Measurements from ENCODE around the gene CDHR2. TPM values are rescaled to one million over a fixed set of nuclear protein-coding genes. Genes with fewer than 3 reads are reported as not detected.

CDHR2 gene
- total and polyA plus RNA-seq, 2 of the 13 experiments (the other 11 are each of a cell fraction or from before 2014, with no cell fraction given): 17.9 to 20.9 TPM

DNA sequence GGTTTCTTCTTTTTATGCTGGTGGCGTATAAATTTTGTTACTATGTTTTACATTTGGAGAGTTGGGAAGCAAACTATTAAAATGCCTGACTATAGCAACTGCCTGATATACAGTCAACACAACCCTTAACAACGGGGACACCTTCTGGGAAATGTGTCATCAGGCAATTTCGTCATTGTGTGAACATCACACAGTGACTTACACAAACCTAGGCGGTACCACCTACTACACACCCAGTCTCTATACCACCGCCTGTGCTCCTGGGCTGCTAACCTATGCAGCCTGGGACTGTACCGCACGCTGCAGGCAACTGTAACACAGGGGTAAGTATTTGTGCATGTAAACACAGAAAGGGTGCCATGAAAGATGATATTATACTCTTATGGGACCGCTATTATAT lies 1.3 kb upstream of the CDHR2 start:
- no peak overlapping the region; a peak in 1 of 6 replicates for H3K4me3 ChIP-seq (replicated peaks in 1 of 3; ENCODE audit: insufficient read depth in 1 of 3, low read depth in 2 of 3, low read length in 3 of 3)
- H2AFZ ChIP-seq (ENCODE audit: low read length): no peak overlapping the region
- FAIRE-seq: no peak
- no TSS peak for BruUV-seq (replicated peaks)
- peak overlapping the region; percentile 98 for H3K4me2 ChIP-seq (ENCODE audit: low read depth, low read length)
- peak; percentile 78 for DNase-seq (ENCODE audit: low spot score)
- WGBS (ENCODE audit: low lambda C conversion rate): 4% methylated on average over 7 of the region's 8 CpGs
- H3K36me3 ChIP-seq (replicated peaks in 1 of 2; ENCODE audit: control insufficient read depth in 1 of 2, insufficient read depth in 2 of 2, low read length in 2 of 2): no peaks in the 10 kb centered on the region
- intact Hi-C loops (cut with micrococcal nuclease; ENCODE audit: unreplicated experiment) (loop anchor here (2.0 kb wide), 1 partner anchor 131 kb away; the partner anchor contains the start of gene CLTB), in situ Hi-C loops (cut with HindIII; ENCODE audit: extremely low pct_ligation_motif_present, low pct_unique_long_range_greater_than_20kb) (loop anchor here (25.0 kb wide), 1 partner anchor 814 kb away; the partner anchor contains the start of genes LMAN2 and RGS14)
- peaks cover 14% of the 10 kb centered on the region for H3K79me2 ChIP-seq (ENCODE audit: insufficient read depth, low read length)
- no peaks in the 10 kb centered on the region for H3K9me3 ChIP-seq (ENCODE audit: low read length)
- H3K9ac ChIP-seq (ENCODE audit: insufficient read depth, low read depth, low read length): peak overlapping the region; percentile 75
- no peaks in the 10 kb centered on the region for H3K27me3 ChIP-seq (ENCODE audit: control insufficient read depth in 1 of 2, insufficient read depth in 2 of 2, low read length in 2 of 2)
- peak overlapping the region; percentile 58 for H3K27ac ChIP-seq (ENCODE audit: extremely low read length, insufficient read depth, low read length)
- ChIA-PET CTCF (ENCODE audit: low intra/inter-chr PET ratio, low total read pairs) (no interaction called here), POLR2A (interaction anchor here (9.7 kb wide), 1 partner anchor 11 kb away, joined by 212 read pairs; the partner anchor contains the start of gene RNF44)
- ATAC-seq: peak; percentile 12
- no peaks in the 10 kb centered on the region for H4K20me1 ChIP-seq (ENCODE audit: insufficient read depth, low read length)
- peaks cover 66% of the 10 kb centered on the region for H3K4me1 ChIP-seq (ENCODE audit: insufficient read depth, low read length)
- no peak for TF ChIP-seq ZNF264 (CRISPR knock-in tag; IDR thresholded peaks at IDR 0.05)
- no peak for TF ChIP-seq RAD51 (IDR thresholded peaks at IDR 0.05; ENCODE audit: borderline replicate concordance)
- no peak for TF ChIP-seq AGO1 (IDR thresholded peaks at IDR 0.05; ENCODE audit: low read depth, low read length, poor library complexity, severe bottlenecking)
- TF ChIP-seq JUNB (CRISPR knock-in tag; IDR thresholded peaks at IDR 0.05; ENCODE audit: borderline replicate concordance): no peak
- TF ChIP-seq, protein P1, sequence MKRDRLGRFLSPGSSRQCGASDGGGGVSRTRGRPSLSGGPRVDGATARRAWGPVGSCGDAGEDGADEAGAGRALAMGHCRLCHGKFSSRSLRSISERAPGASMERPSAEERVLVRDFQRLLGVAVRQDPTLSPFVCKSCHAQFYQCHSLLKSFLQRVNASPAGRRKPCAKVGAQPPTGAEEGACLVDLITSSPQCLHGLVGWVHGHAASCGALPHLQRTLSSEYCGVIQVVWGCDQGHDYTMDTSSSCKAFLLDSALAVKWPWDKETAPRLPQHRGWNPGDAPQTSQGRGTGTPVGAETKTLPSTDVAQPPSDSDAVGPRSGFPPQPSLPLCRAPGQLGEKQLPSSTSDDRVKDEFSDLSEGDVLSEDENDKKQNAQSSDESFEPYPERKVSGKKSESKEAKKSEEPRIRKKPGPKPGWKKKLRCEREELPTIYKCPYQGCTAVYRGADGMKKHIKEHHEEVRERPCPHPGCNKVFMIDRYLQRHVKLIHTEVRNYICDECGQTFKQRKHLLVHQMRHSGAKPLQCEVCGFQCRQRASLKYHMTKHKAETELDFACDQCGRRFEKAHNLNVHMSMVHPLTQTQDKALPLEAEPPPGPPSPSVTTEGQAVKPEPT (CRISPR knock-in tag; IDR thresholded peaks at IDR 0.05; ENCODE audit: low read depth): no peak
- TF ChIP-seq ZNF589 (CRISPR knock-in tag; conservative IDR thresholded peaks at IDR 0.05): no peak
- TF ChIP-seq PCBP1 (IDR thresholded peaks at IDR 0.05; ENCODE audit: borderline replicate concordance, low read depth, low read length): no peak
- TF ChIP-seq, protein P2, sequence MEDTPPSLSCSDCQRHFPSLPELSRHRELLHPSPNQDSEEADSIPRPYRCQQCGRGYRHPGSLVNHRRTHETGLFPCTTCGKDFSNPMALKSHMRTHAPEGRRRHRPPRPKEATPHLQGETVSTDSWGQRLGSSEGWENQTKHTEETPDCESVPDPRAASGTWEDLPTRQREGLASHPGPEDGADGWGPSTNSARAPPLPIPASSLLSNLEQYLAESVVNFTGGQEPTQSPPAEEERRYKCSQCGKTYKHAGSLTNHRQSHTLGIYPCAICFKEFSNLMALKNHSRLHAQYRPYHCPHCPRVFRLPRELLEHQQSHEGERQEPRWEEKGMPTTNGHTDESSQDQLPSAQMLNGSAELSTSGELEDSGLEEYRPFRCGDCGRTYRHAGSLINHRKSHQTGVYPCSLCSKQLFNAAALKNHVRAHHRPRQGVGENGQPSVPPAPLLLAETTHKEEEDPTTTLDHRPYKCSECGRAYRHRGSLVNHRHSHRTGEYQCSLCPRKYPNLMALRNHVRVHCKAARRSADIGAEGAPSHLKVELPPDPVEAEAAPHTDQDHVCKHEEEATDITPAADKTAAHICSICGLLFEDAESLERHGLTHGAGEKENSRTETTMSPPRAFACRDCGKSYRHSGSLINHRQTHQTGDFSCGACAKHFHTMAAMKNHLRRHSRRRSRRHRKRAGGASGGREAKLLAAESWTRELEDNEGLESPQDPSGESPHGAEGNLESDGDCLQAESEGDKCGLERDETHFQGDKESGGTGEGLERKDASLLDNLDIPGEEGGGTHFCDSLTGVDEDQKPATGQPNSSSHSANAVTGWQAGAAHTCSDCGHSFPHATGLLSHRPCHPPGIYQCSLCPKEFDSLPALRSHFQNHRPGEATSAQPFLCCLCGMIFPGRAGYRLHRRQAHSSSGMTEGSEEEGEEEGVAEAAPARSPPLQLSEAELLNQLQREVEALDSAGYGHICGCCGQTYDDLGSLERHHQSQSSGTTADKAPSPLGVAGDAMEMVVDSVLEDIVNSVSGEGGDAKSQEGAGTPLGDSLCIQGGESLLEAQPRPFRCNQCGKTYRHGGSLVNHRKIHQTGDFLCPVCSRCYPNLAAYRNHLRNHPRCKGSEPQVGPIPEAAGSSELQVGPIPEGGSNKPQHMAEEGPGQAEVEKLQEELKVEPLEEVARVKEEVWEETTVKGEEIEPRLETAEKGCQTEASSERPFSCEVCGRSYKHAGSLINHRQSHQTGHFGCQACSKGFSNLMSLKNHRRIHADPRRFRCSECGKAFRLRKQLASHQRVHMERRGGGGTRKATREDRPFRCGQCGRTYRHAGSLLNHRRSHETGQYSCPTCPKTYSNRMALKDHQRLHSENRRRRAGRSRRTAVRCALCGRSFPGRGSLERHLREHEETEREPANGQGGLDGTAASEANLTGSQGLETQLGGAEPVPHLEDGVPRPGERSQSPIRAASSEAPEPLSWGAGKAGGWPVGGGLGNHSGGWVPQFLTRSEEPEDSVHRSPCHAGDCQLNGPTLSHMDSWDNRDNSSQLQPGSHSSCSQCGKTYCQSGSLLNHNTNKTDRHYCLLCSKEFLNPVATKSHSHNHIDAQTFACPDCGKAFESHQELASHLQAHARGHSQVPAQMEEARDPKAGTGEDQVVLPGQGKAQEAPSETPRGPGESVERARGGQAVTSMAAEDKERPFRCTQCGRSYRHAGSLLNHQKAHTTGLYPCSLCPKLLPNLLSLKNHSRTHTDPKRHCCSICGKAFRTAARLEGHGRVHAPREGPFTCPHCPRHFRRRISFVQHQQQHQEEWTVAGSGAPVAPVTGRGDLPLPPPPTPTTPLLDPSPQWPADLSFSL (CRISPR knock-in tag; IDR thresholded peaks at IDR 0.05): peak; percentile 94
- TF ChIP-seq ZHX2 (IDR thresholded peaks at IDR 0.05; ENCODE audit: low read depth): no peak
- TF ChIP-seq ZHX2 (CRISPR knock-in tag; IDR thresholded peaks at IDR 0.05; ENCODE audit: borderline replicate concordance): no peak

Measured in HepG2 (cell line).